HepG2 (cell line): Measurements from ENCODE around the gene PCGF3. TPM values are rescaled to one million over a fixed set of nuclear protein-coding genes. Genes with fewer than 3 reads are reported as not detected.

Source experiments
- BCLAF1 ChIP-seq: fragments of 450-650 bp; IDR thresholded peaks from 2 replicates; pipeline ENCODE4 v1.6.1; 2017; ENCODE audit warnings: mild to moderate bottlenecking
- CCDC6 ChIP-seq: sonication (generic); formaldehyde crosslinking; IDR thresholded peaks from 2 replicates; pipeline ENCODE4 v1.8.1; 2022; ENCODE audit warnings: mild to moderate bottlenecking, missing genetic modification reagents, moderate library complexity
- DRAP1 ChIP-seq: IDR thresholded peaks from 2 replicates; pipeline ENCODE4 v1.6.1; 2016; ENCODE audit warnings: missing genetic modification reagents, missing compliant biosample characterization
- E2F5 ChIP-seq: sonication (generic); formaldehyde crosslinking; conservative IDR thresholded peaks from 2 replicates; pipeline ENCODE4 v1.4.0; 2020; ENCODE audit warnings: missing genetic modification reagents
- ELF1 ChIP-seq: sonication (generic); formaldehyde crosslinking; IDR thresholded peaks from 2 replicates; pipeline ENCODE4 v1.4.0; 2020; ENCODE audit warnings: missing genetic modification reagents
- FOXJ3 ChIP-seq: sonication (generic); formaldehyde crosslinking; IDR thresholded peaks from 2 replicates; pipeline ENCODE4 v1.4.0; 2020; ENCODE audit warnings: missing genetic modification reagents, mild to moderate bottlenecking, borderline replicate concordance
- IRF1 ChIP-seq: sonication (generic); formaldehyde crosslinking; IDR thresholded peaks from 2 replicates; pipeline ENCODE4 v1.4.0; 2020; ENCODE audit warnings: low read depth, mild to moderate bottlenecking, missing genetic modification reagents
- MAFG ChIP-seq: sonication (generic); formaldehyde crosslinking; IDR thresholded peaks from 2 replicates; pipeline ENCODE4 v1.5.1; 2020; ENCODE audit warnings: mild to moderate bottlenecking, missing genetic modification reagents
- MED1 ChIP-seq: sonication (generic); formaldehyde crosslinking; IDR thresholded peaks from 2 replicates; pipeline ENCODE4 v1.4.0; 2020; ENCODE audit warnings: missing genetic modification reagents
- NBN ChIP-seq: fragments of 450-650 bp; conservative IDR thresholded peaks from 2 replicates; pipeline ENCODE4 v1.6.1; 2017
- NFKB2 ChIP-seq: sonication (generic); formaldehyde crosslinking; IDR thresholded peaks from 2 replicates; pipeline ENCODE4 v1.4.0; 2020; ENCODE audit warnings: missing genetic modification reagents, borderline replicate concordance
- UBTF ChIP-seq: sonication (generic); formaldehyde crosslinking; IDR thresholded peaks from 2 replicates; pipeline ENCODE4 v1.4.0; 2020; ENCODE audit warnings: mild to moderate bottlenecking, missing genetic modification reagents
- ZNF256 ChIP-seq: sonication (generic); formaldehyde crosslinking; conservative IDR thresholded peaks from 2 replicates; pipeline ENCODE4 v1.4.0; 2020; ENCODE audit warnings: missing genetic modification reagents
- ZNF260 ChIP-seq: sonication (generic); formaldehyde crosslinking; IDR thresholded peaks from 2 replicates; pipeline ENCODE4 v1.4.0; 2020; ENCODE audit warnings: missing genetic modification reagents, low read depth, mild to moderate bottlenecking, borderline replicate concordance
- ZNF350 ChIP-seq: sonication (generic); formaldehyde crosslinking; IDR thresholded peaks from 2 replicates; pipeline ENCODE4 v1.4.0; 2020; ENCODE audit warnings: mild to moderate bottlenecking, low read depth, missing genetic modification reagents, borderline replicate concordance
- ZNF552 ChIP-seq: sonication (generic); formaldehyde crosslinking; IDR thresholded peaks from 2 replicates; pipeline ENCODE4 v1.9.0; 2022; ENCODE audit warnings: missing genetic modification reagents, mild to moderate bottlenecking, borderline replicate concordance
- ZNF670 ChIP-seq: sonication (generic); formaldehyde crosslinking; IDR thresholded peaks from 2 replicates; pipeline ENCODE4 v1.8.0; 2022; ENCODE audit warnings: mild to moderate bottlenecking, missing genetic modification reagents, borderline replicate concordance
- ZNF891 ChIP-seq: sonication (generic); formaldehyde crosslinking; IDR thresholded peaks from 2 replicates; pipeline ENCODE4 v1.5.0; 2020; ENCODE audit warnings: mild to moderate bottlenecking, missing genetic modification reagents
- ZSCAN31 ChIP-seq: sonication (generic); formaldehyde crosslinking; IDR thresholded peaks from 2 replicates; pipeline ENCODE4 v1.5.0; 2020; ENCODE audit warnings: low read depth, mild to moderate bottlenecking, missing genetic modification reagents
- ZSCAN5A ChIP-seq: sonication (generic); formaldehyde crosslinking; IDR thresholded peaks from 2 replicates; pipeline ENCODE4 v1.8.0; 2022; ENCODE audit warnings: mild to moderate bottlenecking, missing genetic modification reagents, borderline replicate concordance
- polyA plus RNA-seq, 8 experiments: library from polyadenylated mRNA; depleted of rRNA in 3 of 8; stranded (reverse) in 7 of 8; unstranded in 1 of 8; fragments of >200 nt; fragmentation: Illumina TruSeq in 4 of 8; extraction: Trizol in 4 of 8; gene quantifications; 2 replicates each; pipeline versions ENCODE4 v1.2.1 to v1.2.3, GENCODE V29; 2011 to 2016; ENCODE audit warnings: low read depth in 4 of 8, missing spikeins in 1 of 8, mixed read lengths in 1 of 8; ENCODE audit not compliant: insufficient read depth in 1 of 8
- total RNA-seq, 5 experiments: library from RNA; depleted of rRNA; stranded (reverse); fragments of >200 nt; fragmentation: Illumina TruSeq; extraction: Trizol; gene quantifications; 2 replicates each; pipeline ENCODE4 v1.2.3, GENCODE V29; 2016; ENCODE audit warnings: low read depth in 1 of 5

The PCGF3 gene
- total and polyA plus RNA-seq, 2 of the 13 experiments (the other 11 are each of a cell fraction or from before 2014, with no cell fraction given) = 28.6 to 66.2 TPM

- TF ChIP-seq ZNF670 (CRISPR knock-in tag) = peak; percentile 91; the same call in 1 of the 2 replicates
- TF ChIP-seq ZSCAN31 (CRISPR knock-in tag) = no peak
- no peak for TF ChIP-seq ZSCAN5A (CRISPR knock-in tag)
- no peak for TF ChIP-seq ZNF256 (CRISPR knock-in tag)
- TF ChIP-seq ZNF552 = 0 out of 2 replicates have a peak, but pooled peaks have one; percentile 72
- TF ChIP-seq E2F5 (CRISPR knock-in tag) = peak; percentile 31; the same call in 1 of the 2 replicates
- no peak for TF ChIP-seq NFKB2 (CRISPR knock-in tag)
- peak; percentile 75 for TF ChIP-seq DRAP1 (CRISPR knock-in tag)
- no peak for TF ChIP-seq MAFG (CRISPR knock-in tag)
- peak; percentile 70 for TF ChIP-seq UBTF (CRISPR knock-in tag)
- no peak for TF ChIP-seq BCLAF1
- peak; percentile 51 for TF ChIP-seq ELF1
- TF ChIP-seq ZNF891 = peak; percentile 87
- TF ChIP-seq IRF1 (CRISPR knock-in tag) = no peak
- no peak for TF ChIP-seq FOXJ3
- TF ChIP-seq CCDC6 = peak; percentile 74
- TF ChIP-seq ZNF350 (CRISPR knock-in tag) = peak; percentile 31; the same call in 1 of the 2 replicates
- no peak for TF ChIP-seq NBN
- TF ChIP-seq MED1 (CRISPR knock-in tag) = no peak; the same call in 1 of the 2 replicates
- TF ChIP-seq ZNF260 (CRISPR knock-in tag) = no peak
These were observed 31.2 kb upstream of the PCGF3 start, which contains the start of the genes ATP5ME and MYL5 (continued) for GRCh38 chr4:674172-675035.
